Stimulated activated CD4-positive, alpha-beta T cell treated with anti-CD3 and anti-CD28 coated beads, Interleukin-1b, Interleukin-23, amount 100 ng/mL, for 24 hours (primary cell): ENCODE data around the gene BCLAF1.
A peak's percentile ranks its signal among the peaks of the same experiment; 100 is the strongest.
"Not testable (repeated sequence)": the region's sequence is repeated elsewhere in the genome, so short reads cannot be mapped to it uniquely, and the experiment has no call there.

Experiments
- DNase-seq, 4 experiments: peaks; one replicate each; pipeline ENCODE4 v3.0.0-alpha.2; 2020; ENCODE audit warnings: low read depth in 4 of 4, low spot score in 1 of 4

BCLAF1 gene

GRCh38 chr6:136250686-136251008 lies 39.0 kb downstream of the BCLAF1 start:
- no peak for DNase-seq

GRCh38 chr6:136249811-136250685 lies 39.6 kb downstream of the BCLAF1 start, which contains the start of gene MTFR2:
Gene MTFR2 (minus strand): TSS chr6:136250311. CDS start chr6:136249099, 1,212 bp downstream.
- peak; percentile 66 to 85 (median 82) for DNase-seq

GRCh38 chr6:136249336-136249735 lies 40.3 kb downstream of the BCLAF1 start:
- no peak for DNase-seq

GRCh38 chr6:136244061-136244616 lies 45.5 kb downstream of the BCLAF1 start:
- no peak for DNase-seq

- DNase-seq = no peak
Measured at GRCh38 chr6:136236466-136237293, 53.0 kb downstream of the BCLAF1 start.

- DNase-seq = no peak
Measured at GRCh38 chr6:136235233-136235564, 54.4 kb downstream of the BCLAF1 start.

- DNase-seq = no peak
Measured at GRCh38 chr6:136232701-136233100, 56.9 kb downstream of the BCLAF1 start.

GRCh38 chr6:136230219-136230853 lies 59.3 kb downstream of the BCLAF1 start:
- no peak for DNase-seq

- no peak for DNase-seq
Measured at GRCh38 chr6:136228814-136229213, 60.8 kb downstream of the BCLAF1 start.

- DNase-seq = no peak
Measured at GRCh38 chr6:136226674-136227377, 62.8 kb downstream of the BCLAF1 start.

GRCh38 chr6:136226027-136226673 lies 63.5 kb downstream of the BCLAF1 start:
- DNase-seq = peak in 2 of 4 experiments; percentile 19 to 40

- DNase-seq = peak in 2 of 4 experiments; percentile 8 to 20
Measured at GRCh38 chr6:136225496-136225895, 64.2 kb downstream of the BCLAF1 start.

GRCh38 chr6:136224974-136225373 lies 64.7 kb downstream of the BCLAF1 start:
- not testable (repeated sequence) for DNase-seq

GRCh38 chr6:136216503-136217401 lies 72.9 kb downstream of the BCLAF1 start:
- DNase-seq = no peak

- DNase-seq = no peak
Measured at GRCh38 chr6:136213853-136214252, 75.8 kb downstream of the BCLAF1 start.

GRCh38 chr6:136213012-136213539 lies 76.6 kb downstream of the BCLAF1 start:
- DNase-seq = no peak

- no peak for DNase-seq
Measured at GRCh38 chr6:136212608-136213007, 77.0 kb downstream of the BCLAF1 start.

- DNase-seq = no peak
Measured at GRCh38 chr6:136210398-136211165, 79.1 kb downstream of the BCLAF1 start.
